Measurements from ENCODE around the gene ACTR5.

ACTR5 gene

DNA sequence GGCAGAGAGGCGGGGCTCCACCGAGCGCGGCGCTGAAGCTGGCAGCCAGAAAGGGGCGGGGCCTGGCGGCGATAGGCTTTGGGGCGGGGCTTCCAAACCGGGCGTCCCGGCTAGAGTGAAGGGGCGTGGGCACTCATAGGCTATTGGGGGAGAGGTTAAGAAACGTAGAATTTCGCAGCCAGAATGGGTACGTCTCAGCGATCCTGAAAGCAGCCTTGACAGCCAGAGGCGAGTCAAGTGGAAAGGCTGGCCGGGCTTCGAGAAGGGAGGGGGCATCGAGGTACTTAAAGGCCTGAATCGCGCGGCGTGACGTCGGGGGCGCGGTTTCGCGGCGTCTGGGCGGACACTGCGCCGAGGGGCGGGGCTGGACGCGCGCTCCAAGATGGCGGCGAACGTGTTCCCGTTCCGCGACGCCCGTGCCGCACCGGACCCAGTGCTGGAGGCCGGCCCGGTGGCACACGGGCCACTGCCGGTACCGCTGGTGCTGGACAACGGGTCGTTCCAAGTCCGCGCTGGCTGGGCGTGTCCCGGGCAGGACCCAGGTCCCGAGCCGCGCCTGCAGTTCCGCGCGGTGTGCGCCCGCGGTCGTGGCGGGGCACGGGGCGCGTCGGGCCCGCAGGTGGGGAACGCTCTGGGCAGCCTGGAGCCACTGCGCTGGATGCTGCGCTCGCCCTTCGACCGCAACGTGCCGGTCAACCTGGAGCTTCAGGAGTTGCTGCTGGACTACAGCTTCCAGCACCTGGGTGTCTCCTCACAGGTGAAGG, at the start of gene ACTR5:
TSS of gene ACTR5 (plus strand) at position 364 of the 764 bp plus-strand sequence. CDS start at position 383, 19 bp downstream.
- peak; percentile 80 for DNase-seq (ENCODE audit: low spot score)
- FAIRE-seq: no peak

DNA sequence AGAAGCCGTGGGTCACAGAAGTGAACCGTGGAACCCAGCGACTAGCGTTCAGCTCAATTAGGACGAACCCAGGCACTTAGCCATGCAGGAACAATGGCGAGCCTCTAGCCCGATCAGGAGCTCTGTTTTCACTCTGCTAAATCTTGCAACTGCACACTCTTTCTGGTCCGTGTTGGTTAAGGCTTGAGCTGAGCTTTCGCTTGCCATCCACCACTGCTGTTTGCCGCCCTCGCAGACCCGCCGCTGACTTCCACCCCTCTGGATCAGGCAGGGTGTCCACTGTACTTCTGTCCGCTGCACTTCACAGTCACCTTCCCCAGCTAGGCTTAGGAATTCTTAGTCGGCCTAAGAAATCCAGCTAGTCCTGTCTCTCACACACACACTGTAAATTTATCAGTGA, 49.7 kb upstream of the ACTR5 start:
- DNase-seq (ENCODE audit: low spot score) (no peak), FAIRE-seq (no peak)

GRCh38 chr20:38700141-38700540, 48.1 kb upstream of the ACTR5 start:
- no peak for DNase-seq (ENCODE audit: low spot score)

DNA sequence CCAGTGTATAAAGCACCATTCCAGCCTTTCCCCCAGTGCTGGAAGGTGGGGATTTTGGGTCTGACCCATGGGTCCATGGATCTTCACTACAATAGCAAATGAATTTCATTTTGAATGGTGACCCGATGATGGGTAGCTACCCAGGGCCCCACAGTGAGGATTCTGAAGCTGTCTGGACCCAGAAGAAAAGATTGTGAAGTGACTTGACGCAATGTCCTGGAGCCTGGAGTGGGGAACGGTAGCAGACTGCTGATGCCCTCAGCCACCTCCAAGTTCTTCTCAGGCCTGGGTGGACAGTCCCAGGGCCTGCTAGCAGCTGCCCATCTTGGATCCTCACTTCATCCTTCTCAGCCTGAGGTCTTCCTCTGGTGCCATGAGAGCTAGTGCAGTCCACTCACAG, 47.3 kb upstream of the ACTR5 start:
- no peak for DNase-seq (ENCODE audit: low spot score)
- FAIRE-seq: no peak

More at GRCh38 chr20:38700141-38700540, 48.1 kb upstream of the ACTR5 start:
- no peak for FAIRE-seq

DNA sequence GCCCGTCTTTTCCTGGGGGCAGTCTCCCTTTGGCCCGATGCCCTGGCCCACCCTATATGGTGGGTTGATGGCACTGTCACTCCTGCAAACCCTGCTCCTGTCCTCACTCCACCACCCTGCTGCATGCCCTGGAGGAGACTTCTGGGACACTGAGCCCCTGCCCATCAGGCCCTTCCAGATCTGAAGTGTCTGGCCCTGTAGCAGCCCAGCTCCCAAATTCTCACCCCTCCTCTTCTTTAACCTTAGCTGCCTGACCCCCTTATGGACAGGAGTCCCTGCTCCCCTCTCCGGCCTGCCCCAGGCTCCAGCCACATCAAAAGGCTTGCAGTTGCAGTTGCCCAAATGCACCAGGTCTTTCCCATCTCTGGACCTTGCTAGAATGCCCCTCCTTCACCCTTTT, 44.7 kb upstream of the ACTR5 start:
- no peak for DNase-seq (ENCODE audit: low spot score)
- no peak for FAIRE-seq

- no peak for DNase-seq (ENCODE audit: low spot score)
- no peak for FAIRE-seq
These were observed 44.1 kb upstream of the ACTR5 start for GRCh38 chr20:38704136-38704535.

- FAIRE-seq (no peak), DNase-seq (ENCODE audit: low spot score) (no peak)
These were observed 41.8 kb upstream of the ACTR5 start for GRCh38 chr20:38706509-38706908.

DNA sequence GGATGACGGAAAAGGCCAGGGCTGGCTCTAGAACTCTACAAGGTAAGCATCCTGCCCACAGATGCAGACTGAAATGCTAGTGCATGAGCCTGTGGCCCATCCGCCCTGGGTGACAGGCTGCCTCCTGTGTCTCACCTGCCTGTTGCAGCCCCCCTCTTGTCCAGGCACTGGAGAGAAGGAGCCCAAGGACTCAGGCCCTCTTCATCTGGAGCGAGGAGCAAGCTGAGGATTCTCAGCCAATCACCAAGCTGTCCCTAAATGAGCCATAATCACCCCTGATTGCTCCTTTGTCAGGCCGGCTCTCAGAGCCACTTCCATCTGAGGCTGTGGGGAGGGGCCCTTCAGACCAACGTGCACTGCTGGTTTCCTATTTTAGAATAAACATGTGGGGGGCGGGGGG, 34.0 kb upstream of the ACTR5 start:
- no peak for FAIRE-seq

DNA sequence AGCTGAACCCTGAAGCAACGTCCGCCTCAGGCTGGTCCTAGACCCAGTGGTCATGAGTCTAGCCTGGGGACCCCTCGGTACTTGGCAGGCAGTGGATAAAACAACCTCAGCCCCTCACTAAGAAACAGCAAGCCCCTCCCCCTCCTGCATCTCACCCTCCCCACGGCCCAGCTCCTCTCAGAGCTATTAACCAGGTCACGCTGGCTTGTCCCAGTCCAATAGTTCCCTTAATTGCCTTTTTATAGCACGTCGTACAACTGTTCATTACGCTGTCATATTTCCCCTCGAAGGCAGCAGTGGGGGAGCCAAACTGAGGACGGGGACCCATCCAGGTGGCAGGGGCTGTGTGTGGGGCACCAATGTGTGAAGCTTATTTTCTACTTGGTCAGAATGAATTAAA, 32.6 kb upstream of the ACTR5 start:
- FAIRE-seq: no peak

More for the DNA sequence above, 34.0 kb upstream of the ACTR5 start:
- no peak for DNase-seq (ENCODE audit: low spot score)

GRCh38 chr20:38722683-38723016, 25.6 kb upstream of the ACTR5 start:
- FAIRE-seq (no peak), DNase-seq (ENCODE audit: low spot score) (no peak)

More for the DNA sequence above, 32.6 kb upstream of the ACTR5 start:
- no peak for DNase-seq (ENCODE audit: low spot score)

DNA sequence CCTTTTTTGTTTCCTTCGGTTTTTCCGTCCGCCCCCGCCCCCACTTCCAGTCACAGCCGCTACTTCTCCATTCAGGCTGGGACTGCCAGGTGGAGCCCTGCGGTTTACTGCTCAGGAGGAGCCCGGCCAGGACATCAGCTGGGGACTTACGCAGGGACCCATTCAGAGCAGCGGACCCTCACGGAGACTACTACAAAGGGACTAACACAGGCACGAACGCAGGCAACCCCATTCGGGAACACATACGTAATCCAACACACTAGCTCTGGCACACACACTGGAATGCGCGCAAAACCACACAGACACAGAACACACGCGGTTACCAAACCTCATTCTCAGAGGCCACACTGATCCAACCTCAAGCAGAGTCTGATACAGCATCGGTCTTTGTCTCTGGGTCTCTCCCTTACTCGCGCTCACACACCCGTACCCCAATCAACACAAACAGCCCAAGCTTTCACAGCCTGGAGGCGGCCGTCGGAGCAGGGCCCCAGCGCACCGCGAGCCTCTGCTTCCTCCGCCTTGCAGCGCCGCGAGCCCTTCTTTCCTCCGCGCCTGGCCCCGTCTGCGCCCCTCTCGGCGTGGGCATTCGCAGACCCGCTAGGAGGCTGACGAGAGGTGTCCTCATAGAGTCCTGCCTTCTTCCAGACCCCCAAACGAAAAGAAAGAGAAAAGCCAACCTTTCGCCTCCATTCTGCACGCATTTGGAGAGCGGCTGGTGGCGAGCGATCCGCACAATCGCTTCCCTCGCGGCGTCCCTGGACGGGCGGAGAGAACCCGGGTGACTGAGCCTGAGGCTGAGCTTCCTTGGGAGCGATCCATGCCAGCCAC, 25.0 kb upstream of the ACTR5 start:
- DNase-seq (ENCODE audit: low spot score) (no peak), FAIRE-seq (no peak)

DNA sequence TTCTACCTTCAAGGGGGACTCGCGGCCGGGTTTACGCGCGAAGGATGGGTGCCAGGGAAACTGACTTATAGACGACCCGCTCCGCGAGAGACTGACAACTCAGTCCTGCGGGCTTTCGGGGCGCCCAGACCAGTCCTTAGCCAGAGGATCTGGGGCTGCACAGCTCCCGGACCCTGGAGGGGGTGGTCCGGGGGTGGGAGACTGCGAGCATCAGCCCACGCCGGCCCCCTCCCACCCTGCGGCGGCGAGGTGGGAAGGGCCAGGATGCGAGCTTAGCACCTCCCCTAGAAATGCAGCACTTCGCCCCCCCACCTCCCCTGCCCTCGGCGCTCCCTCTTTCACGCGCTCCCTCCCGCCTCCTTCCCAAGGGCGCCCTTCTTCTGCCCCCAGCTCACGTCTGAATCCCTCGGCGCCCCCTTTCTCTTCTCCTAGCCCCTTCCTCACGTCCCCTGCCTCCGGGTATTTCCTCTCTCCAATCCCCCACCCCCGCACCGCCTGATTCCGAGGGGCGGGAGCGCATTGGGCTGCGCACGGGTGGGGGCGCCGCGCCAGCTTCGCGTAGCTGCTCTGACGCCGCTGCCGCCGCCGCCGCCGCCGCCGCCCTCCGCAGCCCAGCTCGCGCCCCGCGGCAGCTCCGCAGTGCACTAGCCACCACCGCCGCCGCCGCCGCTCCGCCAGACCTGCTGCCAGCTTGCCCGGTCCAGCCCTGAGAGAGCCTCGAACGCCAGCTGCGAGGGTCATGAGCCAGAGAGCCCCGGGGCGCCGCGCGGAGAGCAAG, 24.2 kb upstream of the ACTR5 start, which contains the start of gene SLC32A1:
TSS of gene SLC32A1 (plus strand) at position 639 of the 778 bp plus-strand sequence. CDS start 239 bp downstream, outside the sequence.
- DNase-seq (ENCODE audit: low spot score): no peak

DNA sequence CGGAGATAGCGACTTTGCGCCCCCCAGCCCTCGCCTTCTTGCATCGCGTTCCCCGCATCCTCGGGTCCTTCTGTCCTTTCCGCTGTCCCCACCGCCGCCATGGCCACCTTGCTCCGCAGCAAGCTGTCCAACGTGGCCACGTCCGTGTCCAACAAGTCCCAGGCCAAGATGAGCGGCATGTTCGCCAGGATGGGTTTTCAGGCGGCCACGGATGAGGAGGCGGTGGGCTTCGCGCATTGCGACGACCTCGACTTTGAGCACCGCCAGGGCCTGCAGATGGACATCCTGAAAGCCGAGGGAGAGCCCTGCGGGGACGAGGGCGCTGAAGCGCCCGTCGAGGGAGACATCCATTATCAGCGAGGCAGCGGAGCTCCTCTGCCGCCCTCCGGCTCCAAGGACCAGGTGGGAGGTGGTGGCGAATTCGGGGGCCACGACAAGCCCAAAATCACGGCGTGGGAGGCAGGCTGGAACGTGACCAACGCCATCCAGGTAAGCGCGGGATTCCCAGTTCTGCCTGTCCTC, 23.6 kb upstream of the ACTR5 start:
- FAIRE-seq (no peak), DNase-seq (ENCODE audit: low spot score) (no peak)

More for the DNA sequence above, 24.2 kb upstream of the ACTR5 start, which contains the start of gene SLC32A1:
- FAIRE-seq: no peak

- no peak for DNase-seq (ENCODE audit: low spot score)
- FAIRE-seq: no peak
These were observed 22.9 kb upstream of the ACTR5 start for GRCh38 chr20:38725148-38725901.

DNA sequence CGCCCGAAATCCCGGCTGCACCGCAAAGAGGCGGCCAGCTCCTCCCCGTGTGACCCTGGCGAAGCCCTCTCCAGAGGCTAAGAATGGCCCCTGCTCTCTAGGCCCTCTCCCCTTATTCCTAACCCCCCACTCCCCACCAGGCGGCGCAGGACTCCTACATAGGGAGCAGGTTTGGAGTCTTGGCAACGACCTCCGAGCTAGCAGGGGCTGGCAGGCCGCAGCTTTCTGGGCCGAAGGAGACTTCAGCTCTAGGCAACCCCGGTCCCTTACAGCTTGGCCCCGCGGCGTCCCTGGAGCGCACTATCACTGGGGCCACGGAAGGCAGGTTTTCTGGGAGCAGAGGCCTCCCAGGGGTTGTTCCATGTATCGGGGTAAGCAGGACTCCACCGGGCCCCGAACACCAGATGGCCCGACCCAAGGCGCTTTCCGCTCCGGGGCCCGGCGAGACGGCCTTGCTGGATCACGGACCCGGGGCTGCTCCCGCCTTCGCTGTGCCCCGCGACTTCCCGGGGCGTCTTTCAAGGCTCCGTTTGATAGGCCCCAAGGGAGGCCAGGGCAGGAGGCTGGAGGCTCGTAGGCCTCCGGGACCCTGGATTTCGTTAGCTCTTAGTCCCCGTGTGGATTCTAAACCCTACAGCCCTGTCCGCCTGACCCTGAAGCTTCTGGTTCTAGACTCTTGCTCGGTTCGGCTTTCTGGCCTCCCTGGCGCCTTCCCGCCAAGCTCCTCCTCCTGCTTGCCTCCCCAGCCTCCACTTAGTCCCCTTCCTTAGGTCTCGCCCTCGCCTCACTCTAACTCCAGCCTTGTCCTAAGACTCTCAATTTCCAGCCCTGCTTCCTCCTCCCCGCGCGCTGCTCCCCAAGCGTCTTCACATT, 22.1 kb upstream of the ACTR5 start:
- no peak for FAIRE-seq
- DNase-seq (ENCODE audit: low spot score): no peak

GRCh38 chr20:38726804-38727606, 21.3 kb upstream of the ACTR5 start:
- FAIRE-seq (no peak), DNase-seq (ENCODE audit: low spot score) (no peak)

- DNase-seq (ENCODE audit: low spot score) (no peak), FAIRE-seq (no peak)
These were observed 20.6 kb upstream of the ACTR5 start for GRCh38 chr20:38727607-38728190.

DNA sequence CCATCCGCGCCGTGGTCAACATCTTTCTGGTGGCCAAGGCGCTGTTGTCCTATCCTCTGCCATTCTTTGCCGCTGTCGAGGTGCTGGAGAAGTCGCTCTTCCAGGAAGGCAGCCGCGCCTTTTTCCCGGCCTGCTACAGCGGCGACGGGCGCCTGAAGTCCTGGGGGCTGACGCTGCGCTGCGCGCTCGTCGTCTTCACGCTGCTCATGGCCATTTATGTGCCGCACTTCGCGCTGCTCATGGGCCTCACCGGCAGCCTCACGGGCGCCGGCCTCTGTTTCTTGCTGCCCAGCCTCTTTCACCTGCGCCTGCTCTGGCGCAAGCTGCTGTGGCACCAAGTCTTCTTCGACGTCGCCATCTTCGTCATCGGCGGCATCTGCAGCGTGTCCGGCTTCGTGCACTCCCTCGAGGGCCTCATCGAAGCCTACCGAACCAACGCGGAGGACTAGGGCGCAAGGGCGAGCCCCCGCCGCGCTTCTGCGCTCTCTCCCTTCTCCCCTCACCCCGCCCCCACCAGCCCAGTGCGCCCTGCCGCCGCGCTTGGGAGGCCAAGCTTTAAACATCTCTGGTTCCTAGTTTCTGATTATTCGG, 20.0 kb upstream of the ACTR5 start:
- no peak for FAIRE-seq
- DNase-seq (ENCODE audit: low spot score): no peak
